Germinal center (tissue), 1 donor: ENCODE measurements around the gene NKAPD1.
"Not testable (repeated sequence)": the region's sequence is repeated elsewhere in the genome, so short reads cannot be mapped to it uniquely, and the experiment has no call there.

Experiments
- DNase-seq: peaks from one replicate; pipeline ENCODE4 v3.0.0; 2012; ENCODE audit warnings: mixed read lengths, low spot score

NKAPD1 gene

GRCh38 chr11:112086422-112087191 is 12.5 kb downstream of the NKAPD1 start, which contains the start of the genes SDHD and TIMM8B:
TSS of gene SDHD (plus strand) at chr11:112086873. CDS start at chr11:112086908, 35 bp downstream.
TSS of gene TIMM8B (minus strand) at chr11:112086756. CDS start at chr11:112086723, 33 bp downstream.
- DNase-seq: peak; percentile 94

- DNase-seq: no peak
Measured at GRCh38 chr11:112087212-112087611, 13.1 kb downstream of the NKAPD1 start.

GRCh38 chr11:112095302-112095701 is 21.2 kb downstream of the NKAPD1 start:
- not testable (repeated sequence) for DNase-seq

GRCh38 chr11:112096194-112096593 is 22.1 kb downstream of the NKAPD1 start:
- DNase-seq: no peak

- DNase-seq: no peak
Measured at GRCh38 chr11:112097734-112098528, 23.8 kb downstream of the NKAPD1 start.

- no peak for DNase-seq
Measured at GRCh38 chr11:112100462-112100861, 26.4 kb downstream of the NKAPD1 start.

GRCh38 chr11:112103446-112103845 is 29.3 kb downstream of the NKAPD1 start:
- DNase-seq: no peak

- DNase-seq: no peak
Measured at GRCh38 chr11:112106070-112106469, 32.0 kb downstream of the NKAPD1 start.

GRCh38 chr11:112113539-112114457 is 39.7 kb downstream of the NKAPD1 start:
- DNase-seq: peak; percentile 48

- DNase-seq: no peak
Measured at GRCh38 chr11:112114460-112114859, 40.4 kb downstream of the NKAPD1 start.

- no peak for DNase-seq
Measured at GRCh38 chr11:112115386-112115785, 41.3 kb downstream of the NKAPD1 start.

GRCh38 chr11:112118176-112118575 is 44.1 kb downstream of the NKAPD1 start:
- DNase-seq: no peak

GRCh38 chr11:112121981-112122615 is 48.0 kb downstream of the NKAPD1 start:
- no peak for DNase-seq

GRCh38 chr11:112123129-112123528 is 49.0 kb downstream of the NKAPD1 start:
- no peak for DNase-seq

GRCh38 chr11:112127056-112127455 is 53.0 kb downstream of the NKAPD1 start:
- no peak for DNase-seq

- DNase-seq: no peak
Measured at GRCh38 chr11:112128483-112129121, 54.5 kb downstream of the NKAPD1 start.

- no peak for DNase-seq
Measured at GRCh38 chr11:112129656-112130055, 55.6 kb downstream of the NKAPD1 start.

GRCh38 chr11:112132737-112133136 is 58.6 kb downstream of the NKAPD1 start:
- DNase-seq: no peak

- no peak for DNase-seq
Measured at GRCh38 chr11:112134473-112134872, 60.4 kb downstream of the NKAPD1 start.
